ENCODE data around the gene ADISSP.

DNA sequence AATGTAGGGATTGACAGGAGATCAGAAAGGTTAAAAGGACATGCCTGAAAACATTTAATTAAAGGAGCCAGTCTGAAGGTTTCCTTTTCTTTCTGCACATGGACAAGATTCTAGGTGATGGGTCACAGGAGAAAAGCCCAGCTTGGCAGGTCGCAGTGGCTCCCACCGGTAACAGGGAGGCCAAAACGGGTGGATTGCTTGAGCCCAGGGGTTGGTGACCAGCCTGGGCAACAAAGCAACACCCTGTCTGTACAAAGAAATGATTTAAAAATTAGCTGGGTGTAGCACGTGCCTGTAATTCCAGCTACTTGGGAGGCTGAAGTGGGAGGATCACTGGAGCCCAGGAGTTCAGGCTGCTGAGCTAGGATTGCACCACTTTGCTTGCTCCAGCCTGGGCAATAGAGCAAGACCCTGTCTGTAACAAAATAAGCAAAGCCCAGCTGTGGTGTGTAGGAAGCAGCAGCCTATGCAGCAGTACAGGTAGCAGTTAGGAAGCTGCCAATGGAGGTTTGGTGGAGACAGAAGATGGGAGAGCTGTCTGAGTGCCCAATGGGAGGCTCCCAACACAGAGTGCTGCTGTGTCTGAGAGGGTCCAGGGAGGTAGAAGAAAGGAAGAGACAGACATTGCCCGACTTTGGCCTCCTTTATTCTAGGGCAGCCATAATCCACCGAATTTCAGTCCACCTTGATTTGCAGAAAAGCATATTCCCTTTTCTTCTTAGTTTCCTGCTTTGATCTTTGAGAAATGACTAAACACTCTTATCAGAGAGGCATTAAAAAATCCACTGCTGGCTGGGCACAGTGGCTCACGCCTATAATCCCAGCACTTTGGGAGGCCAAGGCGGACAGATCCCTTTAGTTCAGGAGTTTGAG lies 45.7 kb upstream of the ADISSP start:
- TF ChIP-seq, protein P1, sequence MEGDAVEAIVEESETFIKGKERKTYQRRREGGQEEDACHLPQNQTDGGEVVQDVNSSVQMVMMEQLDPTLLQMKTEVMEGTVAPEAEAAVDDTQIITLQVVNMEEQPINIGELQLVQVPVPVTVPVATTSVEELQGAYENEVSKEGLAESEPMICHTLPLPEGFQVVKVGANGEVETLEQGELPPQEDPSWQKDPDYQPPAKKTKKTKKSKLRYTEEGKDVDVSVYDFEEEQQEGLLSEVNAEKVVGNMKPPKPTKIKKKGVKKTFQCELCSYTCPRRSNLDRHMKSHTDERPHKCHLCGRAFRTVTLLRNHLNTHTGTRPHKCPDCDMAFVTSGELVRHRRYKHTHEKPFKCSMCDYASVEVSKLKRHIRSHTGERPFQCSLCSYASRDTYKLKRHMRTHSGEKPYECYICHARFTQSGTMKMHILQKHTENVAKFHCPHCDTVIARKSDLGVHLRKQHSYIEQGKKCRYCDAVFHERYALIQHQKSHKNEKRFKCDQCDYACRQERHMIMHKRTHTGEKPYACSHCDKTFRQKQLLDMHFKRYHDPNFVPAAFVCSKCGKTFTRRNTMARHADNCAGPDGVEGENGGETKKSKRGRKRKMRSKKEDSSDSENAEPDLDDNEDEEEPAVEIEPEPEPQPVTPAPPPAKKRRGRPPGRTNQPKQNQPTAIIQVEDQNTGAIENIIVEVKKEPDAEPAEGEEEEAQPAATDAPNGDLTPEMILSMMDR (IDR thresholded peaks at IDR 0.05) = no peak
- no peak for TF ChIP-seq POLR2AphosphoS5 (IDR thresholded peaks at IDR 0.05)
